IPS-NIHi7 (cell line): Measurements from ENCODE around the gene MLF2.
A peak's percentile ranks its signal among the peaks of the same experiment; 100 is the strongest.
"Not testable (repeated sequence)": the region's sequence is repeated elsewhere in the genome, so short reads cannot be mapped to it uniquely, and the experiment has no call there.

Experiments used
- DNase-seq: peaks from one replicate; pipeline ENCODE4 v3.0.0; 2012; ENCODE audit warnings: mixed read lengths; ENCODE audit errors: extremely low spot score

The MLF2 gene

DNA sequence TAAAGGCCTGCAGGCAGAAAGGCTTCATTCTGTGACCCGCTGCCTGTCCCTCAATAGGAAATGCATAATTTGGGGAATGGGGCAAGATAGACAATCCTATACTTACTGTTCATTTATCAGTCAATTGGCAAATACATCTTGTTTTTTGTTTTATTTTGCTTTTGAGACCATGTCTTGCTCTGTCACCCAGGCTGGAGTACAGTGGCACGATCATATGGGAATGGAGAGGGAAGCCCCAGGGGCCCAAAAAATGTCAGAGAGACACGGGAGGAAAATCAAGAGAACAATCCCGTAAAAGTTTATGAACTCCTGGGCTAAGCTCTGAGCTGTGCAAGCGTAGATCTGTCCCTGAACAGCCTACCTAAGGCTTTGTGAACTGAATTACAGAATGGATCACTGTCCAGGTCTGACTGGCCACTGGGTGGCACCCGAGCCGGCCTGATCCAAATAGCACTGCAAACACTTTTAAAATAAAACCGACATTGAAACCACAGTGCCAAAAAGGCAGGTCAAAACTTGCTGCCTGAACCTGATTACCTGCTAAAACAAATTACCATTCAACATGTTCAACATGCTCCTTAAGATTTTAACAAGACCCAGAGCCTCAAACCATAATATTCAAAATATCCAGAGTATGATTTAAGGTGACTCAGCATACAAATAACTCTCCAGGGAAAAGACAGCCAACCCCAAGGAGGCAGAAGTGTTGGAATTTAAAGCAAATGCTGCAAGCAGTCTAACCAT is 17.3 kb downstream of the MLF2 start:
- DNase-seq = peak; percentile 69

DNA sequence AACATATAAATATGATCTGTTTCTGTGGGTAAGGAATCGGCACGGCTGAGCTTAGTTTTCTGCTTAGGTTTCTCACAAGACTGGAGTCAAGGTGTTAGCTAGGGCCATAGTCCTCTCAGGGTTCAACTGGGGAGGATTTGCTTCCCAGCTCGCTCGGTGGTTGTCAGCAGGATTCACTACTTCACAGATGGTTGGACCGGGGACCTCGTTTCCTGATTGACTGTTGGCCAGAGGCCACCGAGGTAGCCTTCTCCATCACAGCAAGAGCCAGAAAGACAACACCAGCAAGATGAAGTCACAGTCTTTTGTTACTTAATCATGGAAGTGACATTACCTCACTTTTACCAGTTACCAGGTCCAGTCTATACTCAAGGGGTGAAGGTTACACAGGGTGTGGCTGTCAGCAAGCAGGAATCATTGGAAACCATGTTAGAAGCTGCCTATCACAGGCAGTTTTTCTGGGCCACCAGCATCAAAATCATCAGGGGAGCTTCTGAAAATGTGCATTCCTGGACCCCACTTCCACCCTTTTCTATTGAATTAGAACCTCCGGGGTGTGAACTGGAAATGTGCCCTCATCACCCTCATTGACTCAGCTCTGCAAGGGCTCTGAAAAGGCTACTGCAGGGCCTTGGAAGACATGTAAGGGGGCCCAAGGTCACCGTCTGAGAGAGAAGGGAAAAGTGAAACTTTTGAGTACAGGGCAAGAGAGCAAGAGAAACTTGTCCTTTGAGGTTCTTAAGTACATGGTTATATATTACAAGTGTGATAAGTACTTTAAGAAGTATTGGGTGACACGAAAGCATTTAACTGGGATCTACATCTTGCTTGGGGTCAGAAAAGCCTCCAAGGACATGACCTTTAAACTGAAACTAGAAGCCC is 18.2 kb downstream of the MLF2 start:
- no peak for DNase-seq

DNA sequence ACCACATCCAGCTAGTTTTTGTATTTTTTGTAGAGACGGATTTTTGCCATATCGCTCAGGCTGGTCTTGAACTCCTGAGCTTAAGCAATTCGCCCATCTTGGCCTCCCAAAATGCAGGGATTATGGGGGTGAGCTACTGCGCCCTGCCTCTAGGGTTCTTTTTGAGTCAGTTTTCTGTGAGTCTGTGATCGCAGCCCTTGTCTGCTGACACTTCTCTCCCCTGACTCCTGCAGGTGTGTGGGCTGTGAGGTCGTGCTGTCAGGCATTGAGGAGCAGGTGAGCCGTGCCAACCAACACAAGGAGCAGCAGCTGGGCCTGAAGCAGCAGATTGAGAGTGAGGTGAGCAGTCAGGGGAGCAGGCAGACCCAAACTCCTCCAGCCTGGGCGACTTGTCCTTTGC is 22.8 kb downstream of the MLF2 start:
- DNase-seq = no peak

DNA sequence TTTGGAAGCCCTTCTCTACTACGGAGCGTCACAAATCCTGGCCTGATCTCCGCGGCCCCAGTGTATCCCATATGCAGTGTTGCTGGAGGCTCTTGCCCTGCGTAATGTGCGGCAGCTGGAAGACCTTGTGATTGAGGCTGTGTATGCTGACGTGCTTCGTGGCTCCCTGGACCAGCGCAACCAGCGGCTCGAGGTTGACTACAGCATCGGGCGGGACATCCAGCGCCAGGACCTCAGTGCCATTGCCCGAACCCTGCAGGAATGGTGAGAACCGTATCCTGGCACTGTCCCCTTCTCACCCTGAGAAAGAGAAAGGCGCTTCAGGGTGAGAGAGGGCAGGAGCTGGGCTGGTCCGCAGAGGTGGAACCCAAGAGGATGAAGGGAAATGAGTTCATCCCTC is 23.8 kb downstream of the MLF2 start:
- DNase-seq = no peak

DNA sequence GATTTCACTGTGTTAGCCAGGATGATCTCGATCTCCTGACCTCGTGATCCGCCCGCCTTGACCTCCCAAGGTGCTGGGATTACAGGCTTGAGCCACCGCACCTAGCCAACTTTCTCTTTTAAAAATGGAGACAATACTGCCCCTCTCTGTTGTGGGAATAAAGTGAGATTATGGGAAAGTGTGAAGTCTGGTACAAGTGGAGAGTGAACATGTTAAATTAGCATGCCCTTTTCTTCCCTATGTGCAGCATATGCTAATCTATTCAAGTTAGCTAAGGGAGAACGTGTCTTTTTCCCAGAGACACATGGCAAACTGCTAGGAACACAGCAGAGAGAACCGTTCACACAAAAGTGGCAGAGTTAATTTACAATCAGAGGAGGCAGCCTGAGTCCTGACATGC is 27.6 kb downstream of the MLF2 start:
- DNase-seq = no peak

DNA sequence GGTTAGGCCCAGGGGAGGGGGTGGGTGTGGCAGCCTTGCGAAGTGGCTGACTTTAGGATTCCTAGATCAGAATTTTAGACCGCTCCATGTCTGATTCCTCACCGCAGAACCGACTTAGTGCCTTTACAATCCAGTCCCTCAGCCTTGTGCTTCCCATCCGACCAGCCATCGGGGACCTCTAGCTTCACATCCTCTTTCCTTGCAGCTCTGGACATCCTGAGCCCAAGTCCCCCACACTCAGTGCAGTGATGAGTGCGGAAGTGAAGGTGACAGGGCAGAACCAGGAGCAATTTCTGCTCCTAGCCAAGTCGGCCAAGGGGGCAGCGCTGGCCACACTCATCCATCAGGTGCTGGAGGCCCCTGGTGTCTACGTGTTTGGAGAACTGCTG is 28.5 kb downstream of the MLF2 start:
- peak; percentile 31 for DNase-seq

DNA sequence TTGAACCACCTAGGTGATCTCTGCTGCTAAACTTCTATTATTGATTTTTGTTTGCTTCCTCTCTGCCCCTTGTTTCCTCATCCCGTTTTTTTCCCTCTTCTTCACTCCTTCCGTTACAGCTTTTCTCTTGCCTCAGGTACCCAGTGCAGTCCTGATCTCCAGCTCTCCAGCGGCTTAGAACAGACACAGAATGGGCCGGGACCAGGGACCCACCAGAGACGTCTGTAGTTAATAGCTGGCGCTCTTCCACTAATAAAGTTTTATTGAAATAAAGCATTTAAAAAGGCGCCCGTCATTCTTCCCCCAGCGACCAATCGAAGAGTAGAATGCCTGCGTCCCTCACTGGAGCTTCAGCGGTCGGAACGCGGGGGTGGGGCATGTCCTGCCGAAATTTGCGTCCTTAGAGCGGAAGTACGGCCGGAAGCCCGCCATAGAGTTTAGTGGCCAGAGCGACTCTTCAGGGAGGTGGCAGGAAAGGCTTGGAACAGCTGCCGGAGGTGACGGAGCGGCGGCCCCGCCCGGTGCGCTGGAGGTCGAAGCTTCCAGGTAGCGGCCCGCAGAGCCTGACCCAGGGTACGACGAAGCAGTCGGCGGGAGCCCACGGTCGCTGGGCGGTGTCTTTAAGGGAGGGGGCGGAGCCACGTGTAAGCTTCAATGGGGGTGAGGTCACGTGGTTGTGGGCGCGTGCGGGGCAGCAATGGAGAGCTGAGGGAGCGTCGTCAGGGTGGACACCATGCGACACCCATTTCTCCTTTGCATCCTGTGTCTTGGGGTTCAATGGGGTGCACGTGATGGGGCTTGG is 29.1 kb downstream of the MLF2 start, which contains the start of gene COPS7A:
Gene COPS7A, plus strand, starts transcription at position 440 of the 802 bp plus-strand sequence. CDS start 611 bp downstream, outside the sequence.
- peak; percentile 98 for DNase-seq

DNA sequence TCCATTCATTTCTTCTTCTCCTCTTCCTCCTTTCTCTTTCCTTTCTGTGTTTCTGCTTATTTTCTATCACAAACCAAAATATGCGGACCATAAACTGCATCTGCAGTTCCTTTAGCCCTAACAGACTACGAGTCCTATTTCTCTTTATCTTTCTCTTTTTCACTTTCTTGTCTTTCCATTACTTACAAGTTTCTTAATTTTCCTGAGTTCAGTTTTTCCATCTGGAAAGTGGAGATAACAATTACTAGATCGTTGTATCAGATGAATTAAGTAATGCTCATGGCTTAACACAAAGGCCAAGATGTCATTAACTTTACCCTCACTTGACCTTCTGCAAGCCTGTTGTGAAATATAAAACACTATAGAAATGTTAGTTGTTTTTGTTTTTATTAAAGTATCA is 30.1 kb downstream of the MLF2 start:
- no peak for DNase-seq

DNA sequence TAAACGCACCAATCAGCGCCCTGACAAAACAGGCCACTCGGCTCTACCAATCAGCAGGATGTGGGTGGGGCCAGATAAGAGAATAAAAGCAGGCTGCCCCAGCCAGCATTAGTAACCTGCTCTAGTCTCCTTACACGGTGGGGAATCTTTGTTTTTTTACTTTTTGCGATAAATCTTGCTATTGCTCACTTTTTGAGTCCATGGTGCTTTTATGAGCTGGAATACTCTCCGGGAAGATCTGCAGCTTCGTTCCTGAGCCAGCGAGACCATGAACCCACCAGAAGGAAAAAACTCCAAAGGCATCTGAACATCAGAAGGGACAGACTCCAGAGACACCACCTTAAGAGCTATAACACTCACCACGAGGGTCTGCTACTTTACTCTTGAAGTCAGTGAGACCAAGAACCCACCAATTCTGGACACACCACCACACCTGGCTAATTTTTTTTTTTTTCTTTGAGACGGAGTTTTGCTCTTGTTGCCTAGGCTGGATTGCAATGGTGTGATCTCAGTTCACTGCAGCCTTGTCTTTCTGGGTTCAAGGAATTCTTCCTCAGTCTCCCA is 36.0 kb downstream of the MLF2 start:
- DNase-seq = no peak

DNA sequence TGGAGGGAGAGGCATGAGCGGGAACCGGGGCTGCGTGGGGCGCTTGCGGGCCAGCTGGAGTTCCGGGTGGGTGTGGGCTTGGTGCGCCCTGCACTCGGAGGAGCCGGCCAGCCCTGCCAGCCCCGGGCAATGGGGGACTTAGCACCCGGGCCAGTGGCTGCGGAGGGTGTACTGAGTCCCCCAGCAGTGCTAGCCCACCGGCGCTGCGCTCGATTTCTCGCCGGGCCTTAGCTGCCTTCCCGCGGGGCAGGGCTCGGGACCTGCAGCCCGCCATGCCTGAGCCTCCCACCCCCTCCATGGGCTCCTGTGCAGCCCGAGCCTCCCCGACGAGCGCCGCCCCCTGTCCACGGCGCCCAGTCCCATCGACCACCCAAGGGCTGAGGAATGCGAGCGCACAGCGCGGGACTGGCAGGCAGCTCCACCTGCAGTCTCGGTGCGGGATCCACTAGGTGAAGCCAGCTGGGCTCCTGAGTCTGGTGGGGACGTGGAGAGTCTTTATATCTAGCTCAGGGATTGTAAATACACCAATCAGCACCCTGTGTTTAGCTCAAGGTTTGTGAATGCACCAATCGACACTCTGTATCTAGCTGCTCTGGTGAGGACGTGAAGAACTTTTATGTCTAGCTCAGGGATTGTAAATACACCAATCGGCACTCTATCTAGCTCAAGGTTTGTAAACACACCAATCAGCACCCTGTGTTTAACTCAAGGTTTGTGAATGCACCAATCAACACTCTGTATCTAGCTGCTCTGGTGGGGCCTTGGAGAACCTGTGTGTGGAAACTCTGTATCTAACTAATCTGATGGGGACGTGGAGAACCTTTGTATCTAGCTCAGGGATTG is 36.7 kb downstream of the MLF2 start:
- not testable (repeated sequence) for DNase-seq

DNA sequence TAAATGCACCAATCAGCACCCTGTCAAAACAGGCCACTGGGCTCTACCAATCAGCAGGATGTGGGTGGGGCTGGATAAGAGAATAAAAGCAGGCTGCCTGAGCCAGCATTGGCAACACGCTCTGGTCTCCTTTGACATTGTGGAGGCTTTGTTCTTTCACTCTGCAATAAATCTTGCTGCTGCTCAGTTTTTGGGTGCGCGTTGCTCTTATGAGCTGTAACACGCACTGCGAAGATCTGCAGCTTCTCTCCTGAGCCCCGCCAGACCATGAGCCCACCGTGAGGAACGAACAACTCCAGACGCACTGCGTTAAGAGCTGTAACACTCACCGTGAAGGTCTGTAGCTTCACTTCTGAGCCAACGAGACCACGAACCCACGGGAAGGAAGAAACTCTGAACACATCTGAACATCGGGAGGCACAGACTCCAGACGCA is 44.0 kb downstream of the MLF2 start:
- no peak for DNase-seq

DNA sequence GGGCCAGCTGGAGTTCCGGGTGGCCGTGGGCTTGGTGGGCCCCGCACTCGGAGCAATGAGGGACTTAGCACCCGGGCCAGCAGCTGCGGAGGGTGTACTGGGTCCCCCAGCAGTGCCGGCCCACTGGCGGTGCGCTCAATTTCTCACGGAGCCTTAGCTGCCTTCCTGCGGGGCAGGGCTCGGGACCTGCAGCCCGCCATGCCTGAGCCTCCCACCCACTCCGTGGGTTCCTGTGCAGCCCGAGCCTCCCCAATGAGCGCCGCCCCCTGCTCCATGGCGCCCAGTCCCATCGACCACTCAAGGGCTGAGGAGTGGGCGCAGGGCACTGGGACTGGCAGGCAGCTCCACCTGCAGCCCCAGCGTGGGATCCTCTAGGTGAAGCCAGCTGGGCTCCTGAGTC is 44.6 kb downstream of the MLF2 start:
- not testable (repeated sequence) for DNase-seq

DNA sequence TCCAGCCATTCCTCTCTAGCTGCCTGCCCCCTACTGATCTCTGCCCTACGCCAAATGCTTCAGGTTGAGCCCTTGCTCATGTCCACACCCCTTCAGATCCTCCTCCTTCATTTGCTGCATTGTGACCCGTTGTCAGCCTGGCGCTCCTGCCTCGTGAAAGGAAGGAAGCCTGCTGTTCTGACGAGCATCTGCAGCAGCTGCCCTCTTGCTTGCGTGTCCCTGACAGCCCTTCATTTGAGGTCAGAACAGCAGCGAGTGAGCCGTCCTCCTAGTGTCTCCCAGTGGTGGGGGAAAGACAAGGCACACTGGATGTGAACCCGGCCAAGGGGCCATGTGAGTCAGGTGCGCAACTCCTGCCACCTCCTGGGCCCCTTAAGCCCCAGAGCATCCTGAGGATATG is 49.3 kb downstream of the MLF2 start:
- peak; percentile 57 for DNase-seq

DNA sequence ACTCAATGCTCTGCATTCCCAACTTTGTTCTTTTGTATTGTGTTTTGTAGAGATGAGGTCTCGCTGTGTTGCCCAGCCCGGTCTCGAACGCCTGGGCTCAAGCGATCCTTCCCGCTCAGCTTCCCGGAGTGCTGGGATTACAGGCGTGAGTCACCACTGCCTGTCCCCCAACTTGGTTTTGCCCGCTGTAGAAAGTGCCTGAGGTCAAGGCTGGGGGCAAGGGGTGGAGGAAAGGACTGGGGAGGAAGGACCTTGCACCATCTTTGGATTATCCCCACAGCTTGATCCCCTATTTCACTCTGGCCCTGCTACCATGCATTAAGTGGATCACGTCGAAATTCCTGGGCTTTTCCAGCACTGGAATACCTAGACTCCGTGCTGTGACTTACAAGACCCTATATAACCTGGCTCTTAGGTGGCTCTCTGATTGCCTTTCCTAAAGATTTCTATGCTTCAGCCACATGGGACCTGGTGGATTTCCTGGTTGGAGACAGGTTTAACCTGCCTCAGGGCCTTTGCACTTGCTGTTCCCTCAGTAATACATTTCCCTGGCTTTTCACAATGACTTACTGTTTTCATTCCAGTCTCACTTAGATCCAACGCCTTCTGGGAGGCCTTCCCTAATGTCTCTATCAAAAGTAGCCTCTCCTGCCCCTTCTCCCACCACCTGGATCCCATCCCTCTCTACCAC is 51.7 kb downstream of the MLF2 start:
- DNase-seq = no peak

DNA sequence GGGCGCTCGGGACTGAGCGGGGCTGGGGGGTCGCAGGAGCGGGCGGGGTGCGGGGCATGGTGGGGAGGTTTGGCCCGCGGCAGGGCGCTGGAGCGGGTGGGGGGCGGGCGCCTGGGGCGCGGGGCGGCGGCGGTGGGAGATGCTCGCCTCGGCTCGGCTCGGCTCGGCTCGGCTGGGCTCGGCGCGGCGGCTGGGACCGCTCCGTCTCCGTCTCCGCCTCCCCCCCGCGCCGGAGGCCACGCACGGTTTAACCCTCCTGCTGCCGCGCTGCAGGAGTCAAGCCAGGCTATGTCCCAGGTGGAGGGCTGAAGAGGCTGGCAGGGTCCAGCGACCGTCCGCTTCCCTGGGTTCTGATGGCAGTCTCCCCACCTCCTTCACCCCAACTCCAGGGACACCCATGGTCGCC is 52.3 kb downstream of the MLF2 start, which contains the start of gene PIANP:
Gene PIANP, minus strand, starts transcription at position 170 of the 406 bp plus-strand sequence. CDS start 2,754 bp downstream, outside the sequence.
- peak; percentile 45 for DNase-seq

DNA sequence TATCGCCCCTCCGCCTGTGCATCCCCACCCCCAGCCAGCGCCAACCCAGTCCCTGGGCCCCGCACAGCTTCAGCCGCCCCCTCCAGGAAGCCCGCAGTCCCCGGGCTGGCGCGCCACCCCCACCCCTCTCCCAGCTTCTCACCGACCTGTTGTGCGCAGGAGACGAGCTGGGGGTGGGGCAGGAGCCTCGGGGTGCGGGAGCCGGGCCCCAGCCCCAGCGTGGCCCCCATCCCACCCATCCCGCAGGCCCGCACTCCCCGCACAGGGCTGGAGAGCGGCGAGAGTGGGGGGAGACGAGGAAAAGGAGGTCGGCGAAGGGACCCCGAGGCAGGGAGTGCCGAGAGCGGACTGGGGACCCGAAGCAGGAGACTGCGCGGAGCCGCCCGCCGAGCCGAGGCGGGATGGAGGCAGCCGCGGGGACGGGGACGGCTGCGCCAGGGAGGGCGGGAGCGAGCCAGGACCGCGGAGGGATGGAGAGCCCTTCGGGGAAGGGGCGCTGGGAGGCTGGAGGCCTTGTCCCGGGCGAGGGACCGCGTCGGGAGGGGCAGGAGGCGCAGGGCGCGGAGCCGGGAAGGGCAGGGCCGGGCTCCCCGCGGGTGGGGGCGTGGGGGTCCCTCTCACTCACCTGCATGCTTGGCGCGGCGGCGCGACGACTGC is 52.8 kb downstream of the MLF2 start:
- DNase-seq = peak; percentile 65

DNA sequence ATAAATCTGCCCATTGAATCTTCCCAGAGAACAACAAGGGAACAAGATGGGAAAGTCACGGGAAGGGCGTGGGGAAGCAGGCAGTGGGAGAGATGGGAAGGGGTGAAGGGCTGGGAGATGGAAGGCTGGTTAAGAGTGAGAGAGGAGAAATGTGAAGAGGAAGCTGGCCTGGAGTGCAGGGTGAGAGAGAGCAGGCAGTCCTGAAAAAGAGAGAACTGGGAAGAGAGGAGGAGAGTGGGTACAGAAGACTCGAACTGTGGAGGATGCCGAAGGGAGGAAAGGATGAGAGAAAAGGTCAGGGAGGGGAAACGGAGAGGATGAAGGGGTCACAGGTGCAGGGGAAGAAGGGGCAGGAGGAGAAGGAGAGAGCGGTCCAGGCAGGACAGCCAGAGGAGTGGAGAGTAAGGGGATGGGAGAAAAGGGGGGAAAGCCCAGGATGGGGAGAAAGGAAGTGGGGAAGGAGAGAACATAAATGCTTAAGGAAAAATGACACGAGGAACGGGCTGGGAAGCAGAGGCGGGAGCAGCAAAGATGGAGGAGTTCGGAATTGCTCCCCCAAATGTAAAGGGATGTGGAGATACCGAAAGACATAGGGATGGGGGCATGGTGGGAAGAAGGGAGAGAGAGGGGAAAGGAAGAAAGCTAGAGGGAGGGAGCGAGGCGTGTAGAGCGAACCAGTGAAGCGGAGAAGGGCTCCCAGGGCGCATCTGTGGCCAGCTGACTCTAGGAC is 53.5 kb downstream of the MLF2 start:
- DNase-seq = no peak

DNA sequence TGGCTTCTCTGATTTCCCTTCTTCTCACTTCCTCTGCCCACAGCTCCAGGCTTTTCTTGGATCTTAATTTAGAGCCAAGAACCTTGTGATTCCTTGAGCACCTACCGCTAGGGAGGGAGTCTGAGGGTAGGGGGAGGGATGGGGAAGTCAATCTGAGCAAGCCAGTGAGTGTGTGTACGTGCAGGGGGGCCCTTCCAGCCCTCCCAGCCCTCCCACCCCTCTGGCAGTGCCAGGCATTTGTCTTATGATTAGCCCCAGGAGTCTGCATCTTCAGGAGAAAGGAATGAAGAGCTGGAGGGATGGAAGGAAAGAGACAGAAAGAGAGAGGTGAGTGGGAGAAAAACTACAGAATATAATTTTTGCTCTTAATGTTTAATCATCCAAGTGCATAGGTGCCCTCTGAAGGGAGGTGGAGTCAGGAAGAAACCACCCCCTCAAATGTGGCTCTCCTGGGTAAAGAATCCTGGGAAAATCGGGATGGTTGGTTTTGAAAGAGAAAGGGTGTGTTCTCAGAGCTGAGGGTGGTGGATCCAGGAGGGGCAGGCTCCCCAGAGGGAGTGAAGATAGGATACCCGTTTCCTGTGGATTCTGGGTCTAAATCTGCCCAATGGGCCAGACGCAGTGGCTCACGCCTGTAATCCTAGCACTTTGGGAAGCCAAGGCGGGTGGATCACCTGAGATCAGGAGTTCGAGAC is 54.4 kb downstream of the MLF2 start:
- DNase-seq = no peak
